GM18870 (cell line): Measurements from ENCODE around the gene CLEC16A.

Source experiments
- ATAC-seq: cut with Tn5 transposase; IDR thresholded peaks from one replicate; pipeline ENCODE4 v1.9.1; 2021; ENCODE audit warnings: moderate library complexity; ENCODE audit not compliant: unreplicated experiment

CLEC16A gene

GRCh38 chr16:11183035-11183812 lies 238.9 kb downstream of the CLEC16A start:
- peak; percentile 59 for ATAC-seq

GRCh38 chr16:11183951-11184350 lies 239.6 kb downstream of the CLEC16A start:
- no peak for ATAC-seq

- ATAC-seq, result no peak
Measured at GRCh38 chr16:11187522-11188023, 243.2 kb downstream of the CLEC16A start.

- no peak for ATAC-seq
Measured at GRCh38 chr16:11188801-11189740, 244.7 kb downstream of the CLEC16A start.

DNA sequence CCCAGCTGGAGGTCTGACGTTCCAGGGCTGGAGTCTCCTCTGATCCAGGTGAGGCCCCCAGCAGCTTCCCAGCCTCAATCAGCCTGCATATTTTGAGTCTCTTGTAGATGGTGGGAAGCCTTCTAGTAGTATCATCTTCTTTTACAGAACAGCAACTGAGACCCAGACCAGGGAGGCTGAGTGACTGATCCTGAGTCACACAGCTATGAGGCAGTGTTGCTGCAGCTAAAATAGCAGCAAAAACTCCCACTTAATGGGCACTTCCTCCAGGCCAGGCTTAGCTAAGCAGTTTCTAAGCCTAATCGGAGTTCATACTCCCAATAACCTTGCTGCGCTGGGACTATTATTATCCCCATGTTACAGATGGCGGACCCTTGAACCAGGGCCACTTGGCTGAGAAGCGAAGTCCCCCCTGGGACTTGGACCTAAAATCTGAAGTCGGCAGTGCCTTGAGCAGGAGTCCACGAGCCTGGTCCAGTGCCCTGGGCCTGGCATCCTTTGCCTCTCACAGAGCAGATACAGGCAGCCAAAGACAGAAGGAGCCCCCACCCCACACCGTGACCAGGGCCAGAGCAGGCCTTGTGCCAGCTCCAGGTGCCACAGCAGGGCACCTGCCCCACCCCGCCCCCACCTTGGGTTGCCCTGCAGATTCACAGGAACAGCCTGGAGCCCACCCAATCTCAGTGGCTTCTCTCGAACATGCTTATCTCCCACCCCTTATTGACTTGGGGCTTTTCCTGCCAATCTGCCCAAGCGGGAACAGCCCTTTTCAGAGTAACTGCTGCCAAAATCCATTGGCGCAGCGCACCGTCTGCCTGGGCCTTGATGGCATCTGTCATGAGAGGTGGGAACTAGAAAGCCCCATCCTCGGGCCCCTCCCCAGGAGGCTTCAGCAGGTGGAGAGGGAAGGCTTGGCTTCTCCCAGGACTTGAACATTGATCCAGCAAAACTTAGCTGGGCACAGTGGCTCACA lies 246.5 kb downstream of the CLEC16A start:
- ATAC-seq, result no peak

- ATAC-seq, result no peak
Measured at GRCh38 chr16:11191665-11192064, 247.3 kb downstream of the CLEC16A start.

DNA sequence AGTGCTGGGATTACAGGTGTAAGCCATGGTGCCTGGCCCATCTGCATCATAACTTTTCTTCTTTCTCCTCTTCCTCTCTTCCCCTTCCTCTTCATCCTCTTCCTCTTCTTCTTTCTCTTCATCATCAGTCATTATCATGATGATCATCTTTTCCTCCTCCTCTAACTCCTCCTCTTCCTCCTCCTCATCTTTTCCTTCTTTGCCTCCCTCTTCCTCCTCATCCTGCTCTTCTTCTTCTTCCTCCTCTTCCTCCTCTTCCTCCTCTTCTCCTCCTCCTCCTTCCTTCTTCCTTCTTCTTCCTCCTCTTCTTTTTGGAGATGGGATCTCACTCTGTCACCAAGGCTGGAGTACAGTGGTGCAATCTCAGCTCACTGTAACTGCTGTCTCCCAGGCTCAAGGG lies 249.1 kb downstream of the CLEC16A start:
- no peak for ATAC-seq

GRCh38 chr16:11194913-11195312 lies 250.5 kb downstream of the CLEC16A start:
- no peak for ATAC-seq

- no peak for ATAC-seq
Measured at GRCh38 chr16:11196286-11196828, 252.0 kb downstream of the CLEC16A start.

GRCh38 chr16:11198375-11198774 lies 254.0 kb downstream of the CLEC16A start:
- no peak for ATAC-seq

DNA sequence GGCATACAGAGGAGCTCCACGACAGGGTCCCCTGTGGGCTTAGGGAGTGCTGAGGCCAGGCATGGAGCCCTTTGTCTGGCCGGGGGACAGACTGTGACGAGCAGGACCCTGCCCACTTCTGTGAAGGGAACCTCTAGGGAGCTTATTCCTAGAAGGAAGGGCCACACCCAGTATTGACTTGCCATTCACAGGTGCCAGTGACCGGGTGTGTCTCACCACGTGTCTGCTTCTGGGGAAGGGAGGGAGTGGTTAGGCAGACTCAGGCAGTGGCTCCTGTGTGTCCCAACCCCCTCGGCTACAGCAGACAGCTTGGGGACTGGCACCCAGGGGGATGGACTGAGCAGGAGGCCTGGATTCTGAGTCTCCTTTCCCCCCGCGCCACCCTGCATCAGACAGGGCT lies 254.5 kb downstream of the CLEC16A start:
- ATAC-seq, result no peak

GRCh38 chr16:11200592-11200991 lies 256.2 kb downstream of the CLEC16A start:
- no peak for ATAC-seq

DNA sequence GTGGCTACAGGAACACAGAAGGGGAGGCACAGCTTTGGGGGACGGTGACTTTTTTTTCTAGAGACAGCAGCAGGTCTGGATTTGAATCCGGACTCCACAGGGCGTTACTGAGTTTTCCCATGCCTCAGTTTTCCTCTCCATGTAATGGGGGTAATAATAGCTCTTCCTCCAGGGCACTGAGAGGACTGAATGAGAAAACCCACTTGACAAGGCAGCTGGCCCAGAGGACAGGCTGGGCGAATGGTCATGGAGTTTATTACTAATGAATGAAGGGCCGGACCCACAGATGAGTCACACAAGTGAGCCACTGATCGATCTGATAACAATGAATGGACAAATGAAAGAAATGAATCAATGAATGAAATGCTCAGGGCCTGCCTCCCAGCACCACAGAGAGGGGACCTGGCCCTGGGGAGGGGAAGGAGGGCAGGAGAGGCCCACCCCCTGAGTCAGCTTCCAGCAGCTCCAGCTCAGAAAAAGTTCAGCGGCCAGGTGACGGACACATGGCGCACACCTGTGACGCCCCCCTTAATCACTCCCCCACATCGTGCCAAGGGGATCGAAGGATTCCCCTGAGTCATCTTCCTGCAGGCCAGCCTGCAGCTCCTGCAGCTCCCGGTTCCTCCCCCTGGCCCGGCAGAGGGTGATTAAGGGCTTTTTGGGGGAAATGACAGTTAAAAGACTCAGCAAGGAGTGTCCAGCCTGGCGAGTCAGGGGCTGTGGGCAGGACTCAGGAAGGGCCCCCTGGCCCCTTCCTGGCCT lies 257.3 kb downstream of the CLEC16A start:
- ATAC-seq, result no peak

- ATAC-seq, result no peak
Measured at GRCh38 chr16:11202260-11203091, 258.1 kb downstream of the CLEC16A start.

GRCh38 chr16:11203111-11203623 lies 258.8 kb downstream of the CLEC16A start:
- no peak for ATAC-seq

DNA sequence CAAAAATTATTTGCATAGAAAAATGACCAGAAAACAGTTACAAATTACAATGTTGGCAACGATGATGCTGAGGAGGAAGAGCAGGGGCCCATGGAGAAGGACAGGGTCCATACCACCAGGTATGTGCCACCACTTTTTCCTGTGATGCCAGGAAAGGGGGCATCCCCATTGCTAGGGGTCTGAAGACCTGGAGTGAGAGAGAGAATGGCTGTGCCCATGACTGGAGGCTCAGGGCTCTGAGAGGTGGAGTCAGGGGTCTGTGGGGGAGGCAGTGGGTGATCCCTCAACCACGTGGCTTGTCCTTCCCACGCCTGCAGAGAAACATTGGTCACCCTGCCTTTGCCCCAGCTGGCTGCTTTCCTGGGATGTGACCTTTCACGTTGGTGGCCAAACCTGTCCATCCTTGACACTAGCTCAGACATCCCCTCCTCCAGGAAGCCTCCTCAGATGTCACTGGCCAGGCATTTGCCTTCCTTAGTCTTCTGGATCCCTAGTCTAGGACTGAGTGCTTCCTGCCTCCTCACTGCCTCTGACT lies 260.2 kb downstream of the CLEC16A start:
- ATAC-seq, result no peak

DNA sequence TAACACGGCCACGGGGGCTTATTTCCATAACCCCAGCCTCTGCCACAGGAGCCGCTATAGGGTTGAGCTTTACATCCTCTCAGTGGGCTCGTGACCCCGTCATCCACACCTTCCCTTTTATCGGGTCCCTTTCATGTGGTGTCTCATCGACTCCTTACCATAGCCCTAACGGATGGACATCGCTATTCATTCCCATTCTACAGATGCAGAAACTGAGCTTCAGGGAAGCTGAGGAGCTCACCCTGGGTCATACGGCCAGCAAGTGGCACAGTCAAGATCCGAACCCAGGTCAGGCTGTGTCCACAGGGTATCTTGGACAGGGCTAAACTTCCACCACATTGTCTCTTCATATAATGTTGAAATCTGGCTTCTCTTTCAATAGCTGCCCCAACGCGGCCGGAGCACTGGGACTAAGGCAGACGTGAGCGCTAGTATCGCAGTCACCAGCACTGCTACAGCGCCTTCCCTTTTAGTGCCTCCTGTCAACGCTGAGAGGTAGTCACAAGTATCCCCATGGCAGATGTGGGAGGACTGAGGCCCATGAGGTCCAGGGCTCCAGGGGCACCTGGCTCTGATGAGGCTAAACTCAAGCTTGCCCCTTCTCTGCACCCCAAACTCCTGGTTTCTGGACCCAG lies 260.8 kb downstream of the CLEC16A start:
- no peak for ATAC-seq
